H1 (cell line): ENCODE data around the gene TAC4. TPM values are rescaled to one million over a fixed set of nuclear protein-coding genes. Genes with fewer than 3 reads are reported as not detected.

Experiments used
- CTCF ChIA-PET: fragments of 300-600 bp; sonication (Branson Sonifier 250); formaldehyde crosslinking; loops from one replicate; lab custom pipeline; 2021; ENCODE audit not compliant: partially characterized antibody; lab: Charles Lee
- POLR2A ChIA-PET: fragments of 300-600 bp; sonication (Branson Sonifier 250); formaldehyde crosslinking; loops from one replicate; lab custom pipeline; 2021; ENCODE audit warnings: inconsistent platforms; ENCODE audit not compliant: partially characterized antibody; lab: Charles Lee
- DNase-seq, 2 experiments: peaks; one replicate each; pipeline versions ENCODE4 v3.0.0 to v3.0.0-alpha.2; 2010 to 2022; ENCODE audit warnings: low spot score in 2 of 2, low read depth in 1 of 2, mixed read lengths in 1 of 2
- FAIRE-seq: peaks from 2 replicates; lab custom pipeline; 2011; peaks lifted over from hg19 to GRCh38; lab: Jason Lieb, UNC
- H2AFZ ChIP-seq: 2 replicates; pipeline ENCODE4 v1.8.1; 2012; ENCODE audit warnings: low read length, inconsistent platforms
- H2AK5ac ChIP-seq: 2 replicates; pipeline ENCODE4 v1.6.1; 2013; ENCODE audit warnings: low read depth, low read length
- H2BK120ac ChIP-seq: replicated peaks from 2 replicates; pipeline ENCODE3; 2013; ENCODE audit warnings: low read depth, low read length, inconsistent platforms
- H2BK12ac ChIP-seq: 2 replicates; pipeline ENCODE4 v1.6.1; 2013; ENCODE audit warnings: low read depth, low read length
- H2BK15ac ChIP-seq: 2 replicates; pipeline ENCODE4 v1.6.1; 2013; ENCODE audit warnings: low read length
- H2BK20ac ChIP-seq: 2 replicates; pipeline ENCODE4 v1.6.1; 2013; ENCODE audit warnings: low read length
- H2BK5ac ChIP-seq: 2 replicates; pipeline ENCODE4 v1.6.1; 2013; ENCODE audit warnings: low read depth, low read length
- H3K14ac ChIP-seq: 2 replicates; pipeline ENCODE4 v1.6.1; 2013; ENCODE audit warnings: inconsistent platforms; ENCODE audit not compliant: insufficient read length
- H3K18ac ChIP-seq: 2 replicates; pipeline ENCODE4 v1.6.1; 2013; ENCODE audit warnings: low read length; ENCODE audit errors: extremely low read depth
- H3K23ac ChIP-seq: 2 replicates; pipeline ENCODE4 v1.6.1; 2013; ENCODE audit warnings: inconsistent platforms; ENCODE audit not compliant: insufficient read length
- H3K23me2 ChIP-seq: 2 replicates; pipeline ENCODE4 v1.6.1; 2013; ENCODE audit warnings: low read depth, low read length
- H3K27ac ChIP-seq: 2 replicates; pipeline ENCODE4 v1.6.1; 2011; ENCODE audit warnings: low read depth, low read length, inconsistent platforms
- H3K27me3 ChIP-seq, 4 experiments: replicated peaks in 1 of 4; 1 replicate in 1 of 4; 2 replicates in 3 of 4; pipeline versions ENCODE4 v1.6.1 to v1.8.1; 2011 to 2013; ENCODE audit warnings: low read length in 3 of 4, mild to moderate bottlenecking in 3 of 4, inconsistent platforms in 2 of 4, mixed read lengths in 2 of 4, moderate library complexity in 1 of 4; ENCODE audit not compliant: control insufficient read depth in 3 of 4, insufficient read depth in 3 of 4; ENCODE audit errors: extremely low read depth in 1 of 4
- H3K36me3 ChIP-seq, 4 experiments: 2 replicates each; pipeline versions ENCODE4 v1.6.1 to v1.8.1; 2011 to 2013; ENCODE audit warnings: mild to moderate bottlenecking in 4 of 4, low read length in 3 of 4, moderate library complexity in 2 of 4, control low read depth in 1 of 4, inconsistent platforms in 1 of 4; ENCODE audit not compliant: insufficient read depth in 4 of 4, control insufficient read depth in 2 of 4
- H3K4ac ChIP-seq: replicated peaks from 2 replicates; pipeline ENCODE3; 2013; ENCODE audit warnings: low read length, low read depth, mixed read lengths, inconsistent platforms; ENCODE audit not compliant: insufficient read length
- H3K4me1 ChIP-seq, 4 experiments: replicated peaks in 1 of 4; 1 replicate in 1 of 4; 2 replicates in 3 of 4; pipeline versions ENCODE4 v1.6.1 to v1.8.1; 2011 to 2013; ENCODE audit warnings: low read length in 3 of 4, inconsistent platforms in 2 of 4, mixed read lengths in 1 of 4; ENCODE audit not compliant: insufficient read depth in 4 of 4, control insufficient read depth in 3 of 4
- H3K4me2 ChIP-seq, 2 experiments: 2 replicates each; pipeline versions ENCODE4 v1.6.1 to v1.8.1; 2011 to 2013; ENCODE audit warnings: low read depth in 2 of 2, low read length in 2 of 2, control low read depth in 1 of 2, inconsistent platforms in 1 of 2, mild to moderate bottlenecking in 1 of 2; ENCODE audit not compliant: insufficient read depth in 1 of 2
- H3K4me3 ChIP-seq, 4 experiments: fragments of 200-600, 300-600 bp in 1 of 4; sonication (generic), shearing (Covaris generic), sonication (Bioruptor Twin) in 1 of 4; 2 replicates each; pipeline versions ENCODE4 v1.5.1 to v1.8.1; 2011 to 2016; ENCODE audit warnings: low read length in 4 of 4, low read depth in 3 of 4, control low read depth in 2 of 4, inconsistent platforms in 2 of 4, mild to moderate bottlenecking in 2 of 4, mixed read lengths in 1 of 4, moderate library complexity in 1 of 4; ENCODE audit not compliant: insufficient read depth in 2 of 4; ENCODE audit errors: extremely low read depth in 1 of 4
- H3K56ac ChIP-seq: replicated peaks from 2 replicates; pipeline ENCODE3; 2013; ENCODE audit warnings: low read depth, mild to moderate bottlenecking, mixed read lengths, low read length, inconsistent platforms; ENCODE audit not compliant: insufficient read length
- H3K79me1 ChIP-seq: 2 replicates; pipeline ENCODE4 v1.6.1; 2013; ENCODE audit warnings: low read depth, low read length, control low read depth
- H3K79me2 ChIP-seq, 2 experiments: 2 replicates each; pipeline versions ENCODE4 v1.6.1 to v1.8.1; 2012 to 2013; ENCODE audit warnings: low read length in 2 of 2, mild to moderate bottlenecking in 2 of 2, inconsistent platforms in 1 of 2; ENCODE audit not compliant: insufficient read depth in 2 of 2, control insufficient read depth in 1 of 2
- H3K9ac ChIP-seq, 4 experiments: replicated peaks in 1 of 4; 1 replicate in 1 of 4; 2 replicates in 3 of 4; pipeline versions ENCODE4 v1.6.1 to v1.8.1; 2011 to 2013; ENCODE audit warnings: low read depth in 3 of 4, low read length in 3 of 4, control low read depth in 2 of 4, mild to moderate bottlenecking in 2 of 4, moderate library complexity in 2 of 4, inconsistent platforms in 1 of 4; ENCODE audit errors: extremely low read depth in 1 of 4
- H3K9me3 ChIP-seq, 2 experiments: 2 replicates each; pipeline versions ENCODE4 v1.6.1 to v1.8.1; 2012 to 2013; ENCODE audit warnings: mild to moderate bottlenecking in 2 of 2, moderate library complexity in 2 of 2, control low read depth in 1 of 2, inconsistent platforms in 1 of 2, low read depth in 1 of 2, low read length in 1 of 2, mixed read lengths in 1 of 2; ENCODE audit not compliant: insufficient read depth in 2 of 2
- H4K20me1 ChIP-seq, 2 experiments: replicated peaks in 1 of 2; 2 replicates each; pipeline versions ENCODE3 to v1.8.1; 2011 to 2013; ENCODE audit warnings: inconsistent platforms in 2 of 2, low read length in 2 of 2, mild to moderate bottlenecking in 1 of 2; ENCODE audit not compliant: insufficient read depth in 2 of 2, control insufficient read depth in 1 of 2
- H4K5ac ChIP-seq: 2 replicates; pipeline ENCODE4 v1.6.1; 2013; ENCODE audit warnings: low read length, low read depth, mixed read lengths, inconsistent platforms; ENCODE audit not compliant: insufficient read length
- H4K8ac ChIP-seq: 2 replicates; pipeline ENCODE4 v1.8.0; 2013; ENCODE audit warnings: mild to moderate bottlenecking, moderate library complexity, low read length, inconsistent platforms; ENCODE audit not compliant: insufficient read depth; ENCODE audit errors: extremely low read depth
- H4K91ac ChIP-seq: replicated peaks from 2 replicates; pipeline ENCODE3; 2013; ENCODE audit warnings: low read length, mixed read lengths, inconsistent platforms; ENCODE audit not compliant: insufficient read length
- CBX8 ChIP-seq: fragments of 300-800, 300-1000 bp; sonication (generic); IDR thresholded peaks from 2 replicates; pipeline ENCODE4 v1.7.1; 2016; ENCODE audit warnings: low read depth, low read length, borderline replicate concordance
- CTBP2 ChIP-seq: IDR thresholded peaks from 2 replicates; pipeline ENCODE4 v1.7.0; 2011; ENCODE audit warnings: borderline replicate concordance, mild to moderate bottlenecking, moderate library complexity, mixed read lengths, low read length; ENCODE audit not compliant: insufficient read depth, insufficient read length
- CTCF ChIP-seq, 3 experiments: IDR thresholded peaks; 1 replicate in 2 of 3; 2 replicates in 1 of 3; pipeline versions ENCODE4 v1.5.1 to v1.6.1; 2011; ENCODE audit warnings: low read length in 3 of 3, mild to moderate bottlenecking in 3 of 3, inconsistent platforms in 2 of 3, low read depth in 1 of 3, moderate library complexity in 1 of 3; ENCODE audit not compliant: insufficient read depth in 1 of 3; ENCODE audit errors: control extremely low read depth in 1 of 3
- EGR1 ChIP-seq: IDR thresholded peaks from 2 replicates; pipeline ENCODE4 v1.6.1; 2011; ENCODE audit warnings: low read depth, low read length, borderline replicate concordance
- POLR2A ChIP-seq, 2 experiments: IDR thresholded peaks; 1 replicate in 1 of 2; 2 replicates in 1 of 2; pipeline ENCODE4 v1.6.1; 2011; ENCODE audit warnings: low read depth in 2 of 2, low read length in 2 of 2, mild to moderate bottlenecking in 2 of 2; ENCODE audit errors: control extremely low read depth in 1 of 2
- RFX5 ChIP-seq: IDR thresholded peaks from 2 replicates; pipeline ENCODE4 v1.6.1; 2011; ENCODE audit warnings: low read depth, low read length, improper control_type of control experiment, borderline replicate concordance
- SAP30 ChIP-seq: fragments of 300-600 bp; sonication (generic); IDR thresholded peaks from 2 replicates; pipeline ENCODE4 v1.7.1; 2012; ENCODE audit warnings: low read length, moderate library complexity, mild to moderate bottlenecking, inconsistent platforms; ENCODE audit not compliant: insufficient read depth, insufficient replicate concordance
- SP4 ChIP-seq: IDR thresholded peaks from 2 replicates; pipeline ENCODE4 v1.6.1; 2012; ENCODE audit warnings: low read length, inconsistent platforms
- TBP ChIP-seq: IDR thresholded peaks from 2 replicates; pipeline ENCODE4 v1.6.1; 2011; ENCODE audit warnings: low read depth, low read length, improper control_type of control experiment
- WGBS, 2 experiments: shearing (Covaris generic) in 1 of 2; methylation state at CpG; one replicate each; pipeline versions ENCODE4 v1.1.6 to v1.1.7; 2013 to 2015; ENCODE audit warnings: low lambda C conversion rate in 2 of 2, mixed read lengths in 2 of 2, inconsistent platforms in 1 of 2, low coverage in 1 of 2, missing lambda C conversion rate in 1 of 2; ENCODE audit not compliant: insufficient replicate concordance in 2 of 2, insufficient coverage in 1 of 2, insufficient read length in 1 of 2; ENCODE audit errors: extremely low coverage in 1 of 2, missing lambda C conversion rate in 1 of 2; 5-methylcytosine and 5-hydroxymethylcytosine counted together
- polyA plus RNA-seq, 7 experiments: library from polyadenylated mRNA; depleted of rRNA in 3 of 7; stranded (reverse) in 5 of 7; unstranded in 2 of 7; fragments of >200 nt in 5 of 7; fragments of 200-250 nt in 2 of 7; gene quantifications; 1 replicate in 5 of 7; 2 replicates in 1 of 7; 4 replicates in 1 of 7; pipeline versions ENCODE4 v1.2.1 to v1.2.3, GENCODE V29; 2011 to 2013; ENCODE audit warnings: missing spikeins in 2 of 7, mixed read lengths in 2 of 7
- total RNA-seq: library from RNA; stranded (reverse); fragmentation: NEBNext Ultra II Directional; extraction: Animal tissue kit (Norgen Biotek cat#: 25700); gene quantifications from 2 replicates; pipeline ENCODE4 v1.2.1, GENCODE V29; 2021
- TF ChIP-seq, protein P1 (sequence below): IDR thresholded peaks from 2 replicates; pipeline ENCODE4 v1.6.1; 2012; ENCODE audit warnings: inconsistent platforms

The TAC4 gene
- total and polyA plus RNA-seq, 2 of the 8 experiments (the other 6 are each of a cell fraction or from before 2014, with no cell fraction given), result 0.15 TPM; not detected in 1

- FAIRE-seq (no peak), DNase-seq (no peak)
- H2BK15ac ChIP-seq, result no peak overlapping the region
- H3K36me3 ChIP-seq, result no peaks in the 10 kb centered on the region
- H3K4ac ChIP-seq, result no peak overlapping the region
- no peak overlapping the region for H2BK120ac ChIP-seq
- H2AFZ ChIP-seq, result no peak overlapping the region
- no peak overlapping the region for H3K9ac ChIP-seq
- WGBS, 2 experiments, result 85% methylated on average over 10 of the region's 10 CpGs; no CpG with 5 or more reads in 1 of the 2 experiments
- no peaks in the 10 kb centered on the region for H3K9me3 ChIP-seq
- H3K4me1 ChIP-seq, result peaks cover 3 to 10% (median 3%) of the 10 kb centered on the region in 4 experiments; a peak in 6 of 7 replicates
- H2AK5ac ChIP-seq, result no peak overlapping the region
- ChIA-PET CTCF (interaction anchor here (0.7 to 26.5 kb wide), 10 partner anchors 9 to 839 kb away, joined by 3 to 547 read pairs (median 3); partner anchors contain the start of gene DLX3), POLR2A (interaction anchor here (1.5 kb wide), 1 partner anchor 9 kb away, joined by 3 read pairs; no protein-coding TSS in a partner anchor)
- H4K5ac ChIP-seq, result no peak overlapping the region
- H3K56ac ChIP-seq, result no peak overlapping the region
- H3K27me3 ChIP-seq, result peaks cover 1 to 23% (median 14%) of the 10 kb centered on the region in 4 experiments; a peak in 6 of 7 replicates
- H3K27ac ChIP-seq, result no peak overlapping the region
- no peaks in the 10 kb centered on the region for H3K79me1 ChIP-seq
- no peak overlapping the region for H2BK5ac ChIP-seq
- peaks cover 8% of the 10 kb centered on the region; the same call in 1 of the 2 replicates for H3K23me2 ChIP-seq
- H2BK12ac ChIP-seq, result no peak overlapping the region
- peaks cover 0 to 3% of the 10 kb centered on the region in 2 experiments for H4K20me1 ChIP-seq
- no peak overlapping the region for H3K18ac ChIP-seq
- H3K79me2 ChIP-seq, result no peaks in the 10 kb centered on the region
- H3K4me3 ChIP-seq, result no peak overlapping the region
- H3K4me2 ChIP-seq, result no peak overlapping the region
- H4K91ac ChIP-seq, result no peak overlapping the region
- H3K23ac ChIP-seq, result no peak overlapping the region
- H4K8ac ChIP-seq, result no peak overlapping the region
- H2BK20ac ChIP-seq, result no peak overlapping the region
- H3K14ac ChIP-seq, result no peak overlapping the region
- TF ChIP-seq, protein P1, sequence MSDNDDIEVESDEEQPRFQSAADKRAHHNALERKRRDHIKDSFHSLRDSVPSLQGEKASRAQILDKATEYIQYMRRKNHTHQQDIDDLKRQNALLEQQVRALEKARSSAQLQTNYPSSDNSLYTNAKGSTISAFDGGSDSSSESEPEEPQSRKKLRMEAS, result no peak
- TF ChIP-seq CBX8 (no peak), TBP (no peak), CTBP2 (no peak), SAP30 (no peak), EGR1 (no peak), SP4 (no peak), RFX5 (no peak), POLR2A (IDR thresholded peaks at IDR 0.05; ENCODE audit: control extremely low read depth in 1 of 2, low read depth in 2 of 2, low read length in 2 of 2) (no peak), CTCF (IDR thresholded peaks at IDR 0.05; ENCODE audit: control extremely low read depth in 1 of 3, insufficient read depth in 1 of 3, low read depth in 1 of 3, low read length in 3 of 3) (no peak)
These were observed 5.7 kb upstream of the TAC4 start for GRCh38 chr17:49853470-49854015.
